H7 (cell line): ENCODE measurements around the gene IFI27. TPM values are rescaled to one million over a fixed set of nuclear protein-coding genes. Genes with fewer than 3 reads are reported as not detected.
"Not testable (repeated sequence)": the region's sequence is repeated elsewhere in the genome, so short reads cannot be mapped to it uniquely, and the experiment has no call there.

ENCODE experiments used
- DNase-seq: peaks from one replicate; pipeline ENCODE4 v3.0.0; 2012
- H3K27me3 ChIP-seq: 2 replicates; pipeline ENCODE4 v1.6.0; 2011; ENCODE audit warnings: mild to moderate bottlenecking, low read length; ENCODE audit not compliant: control insufficient read depth, insufficient read depth
- H3K36me3 ChIP-seq: replicated peaks from 2 replicates; pipeline ENCODE4 v1.5.1; 2011; ENCODE audit warnings: low read length; ENCODE audit not compliant: control insufficient read depth, insufficient read depth
- H3K4me3 ChIP-seq: 2 replicates; pipeline ENCODE4 v1.5.1; 2011; ENCODE audit warnings: low read depth, mild to moderate bottlenecking, control low read depth, low read length, moderate library complexity; ENCODE audit not compliant: insufficient read depth
- total RNA-seq: library from RNA; depleted of rRNA; stranded (reverse); fragments of >200 nt; shearing (Covaris generic); gene quantifications from 2 replicates; pipeline ENCODE4 v1.2.3, GENCODE V29; 2014

IFI27 gene
- total RNA-seq, 1 experiment from 2014 or later: 0.62 TPM

DNA sequence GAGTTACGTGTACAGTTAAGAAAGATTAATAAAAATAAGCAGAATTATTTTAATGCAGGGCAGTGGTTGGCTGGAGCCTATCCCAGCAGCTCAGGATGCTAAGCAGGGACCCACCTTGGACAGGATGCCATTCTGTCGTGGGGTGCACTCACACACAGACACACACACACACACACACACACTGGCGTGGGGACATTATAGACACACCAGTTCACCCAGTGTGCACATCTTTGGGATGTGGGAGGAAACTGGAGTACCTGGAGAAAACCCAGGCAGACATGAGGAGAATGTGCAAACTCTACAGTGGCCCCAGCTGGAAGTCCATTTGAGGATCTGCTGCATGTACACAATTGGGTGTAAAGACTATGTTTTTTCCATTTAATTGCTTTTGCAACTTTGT lies 31.7 kb downstream of the IFI27 start:
- DNase-seq: no peak
- Histone ChIP-seq H3K4me3 (no peak overlapping the region), H3K36me3 (no peaks in the 10 kb centered on the region), H3K27me3 (no peaks in the 10 kb centered on the region)

GRCh38 chr14:94142836-94143235 lies 32.3 kb downstream of the IFI27 start:
- Histone ChIP-seq H3K4me3 (no peak overlapping the region), H3K27me3 (no peaks in the 10 kb centered on the region), H3K36me3 (no peaks in the 10 kb centered on the region)
- no peak for DNase-seq

GRCh38 chr14:94143239-94143638 lies 32.7 kb downstream of the IFI27 start:
- peak; percentile 54 for DNase-seq
- no peaks in the 10 kb centered on the region for H3K27me3 ChIP-seq

DNA sequence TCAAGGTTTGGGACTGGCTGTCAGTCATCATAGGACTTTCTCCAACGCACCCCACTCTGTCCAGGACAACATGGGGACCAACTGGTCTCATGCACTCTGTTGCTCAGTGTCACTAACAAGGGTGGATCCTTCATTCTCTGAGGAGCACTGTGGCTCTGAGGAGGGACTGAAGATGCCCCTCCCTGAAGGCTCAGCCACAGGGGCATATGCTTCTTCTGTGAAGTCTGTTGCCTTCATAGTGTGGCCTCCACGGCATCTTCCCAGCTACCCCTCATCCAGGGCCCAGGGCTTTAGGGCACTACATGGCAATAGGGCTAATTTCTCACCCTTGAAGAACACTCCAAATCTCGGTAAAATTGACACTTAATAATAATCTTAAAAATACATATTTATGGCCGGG lies 33.2 kb downstream of the IFI27 start:
- no peaks in the 10 kb centered on the region for H3K27me3 ChIP-seq
- no peak for DNase-seq
- H3K4me3 ChIP-seq: no peak overlapping the region
- no peaks in the 10 kb centered on the region for H3K36me3 ChIP-seq

More at GRCh38 chr14:94143239-94143638, 32.7 kb downstream of the IFI27 start:
- Histone ChIP-seq H3K36me3 (no peaks in the 10 kb centered on the region), H3K4me3 (no peak overlapping the region)

DNA sequence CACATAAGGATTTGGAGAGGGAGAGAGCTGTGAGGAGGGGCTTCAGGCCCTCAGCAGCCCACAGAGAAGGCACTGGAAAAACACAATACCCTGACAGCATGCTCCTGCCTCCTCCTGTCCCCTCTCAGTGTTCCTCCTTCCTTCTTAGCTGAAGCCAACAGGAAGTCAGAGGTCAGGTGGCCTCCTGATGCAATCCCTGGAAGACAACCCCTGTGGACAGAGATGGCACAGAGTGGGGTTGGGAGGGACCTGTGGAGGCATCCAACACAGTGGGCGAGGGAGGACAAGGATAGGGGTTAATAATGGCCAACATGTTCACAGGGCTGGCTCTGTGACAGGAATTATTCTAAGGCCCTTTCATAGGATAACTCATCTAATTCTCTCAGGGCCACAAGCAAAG lies 34.2 kb downstream of the IFI27 start:
- peak; percentile 47 for DNase-seq
- Histone ChIP-seq H3K4me3 (no peak overlapping the region), H3K27me3 (no peaks in the 10 kb centered on the region), H3K36me3 (no peaks in the 10 kb centered on the region)

- Histone ChIP-seq H3K27me3 (no peaks in the 10 kb centered on the region), H3K4me3 (no peak overlapping the region), H3K36me3 (no peaks in the 10 kb centered on the region)
- no peak for DNase-seq
Observed at GRCh38 chr14:94145902-94146527, 35.5 kb downstream of the IFI27 start.

GRCh38 chr14:94152676-94153075 lies 42.1 kb downstream of the IFI27 start:
- Histone ChIP-seq H3K36me3 (no peaks in the 10 kb centered on the region), H3K27me3 (no peaks in the 10 kb centered on the region; the same call in 1 of the 2 replicates), H3K4me3 (no peak overlapping the region)
- DNase-seq: no peak

GRCh38 chr14:94153750-94154342 lies 43.3 kb downstream of the IFI27 start:
- H3K4me3 ChIP-seq: no peak overlapping the region
- no peaks in the 10 kb centered on the region for H3K36me3 ChIP-seq
- no peak for DNase-seq
- no peaks in the 10 kb centered on the region; the same call in 1 of the 2 replicates for H3K27me3 ChIP-seq

GRCh38 chr14:94156143-94156542 lies 45.6 kb downstream of the IFI27 start:
- DNase-seq, H3K27me3 ChIP-seq, H3K4me3 ChIP-seq, H3K36me3 ChIP-seq: not testable (repeated sequence)

DNA sequence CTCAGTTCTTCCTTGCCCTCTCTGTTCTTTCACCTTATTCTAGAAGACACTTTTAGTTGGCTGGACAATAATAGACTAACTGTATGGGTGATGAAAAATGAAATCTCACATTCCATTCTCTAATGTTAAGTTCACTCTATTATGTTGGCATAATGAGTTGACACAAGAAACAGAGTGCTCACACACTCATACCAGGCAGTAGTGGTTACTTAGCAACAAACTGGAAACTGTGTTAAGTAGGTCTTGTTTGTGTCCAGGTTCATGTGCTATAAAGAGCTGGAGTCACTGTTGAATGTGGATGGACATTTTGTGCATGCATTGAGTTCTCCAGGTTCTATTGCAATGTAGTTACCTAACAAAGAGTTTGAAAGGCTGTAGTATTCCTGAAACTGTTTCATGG lies 46.7 kb downstream of the IFI27 start:
- no peaks in the 10 kb centered on the region; the same call in 1 of the 2 replicates for H3K27me3 ChIP-seq
- no peak for DNase-seq
- H3K4me3 ChIP-seq: no peak overlapping the region
- H3K36me3 ChIP-seq: no peaks in the 10 kb centered on the region

- no peaks in the 10 kb centered on the region; the same call in 1 of the 2 replicates for H3K27me3 ChIP-seq
- no peak overlapping the region for H3K4me3 ChIP-seq
- H3K36me3 ChIP-seq: no peaks in the 10 kb centered on the region
- no peak for DNase-seq
Observed at GRCh38 chr14:94158239-94158883, 47.8 kb downstream of the IFI27 start.

DNA sequence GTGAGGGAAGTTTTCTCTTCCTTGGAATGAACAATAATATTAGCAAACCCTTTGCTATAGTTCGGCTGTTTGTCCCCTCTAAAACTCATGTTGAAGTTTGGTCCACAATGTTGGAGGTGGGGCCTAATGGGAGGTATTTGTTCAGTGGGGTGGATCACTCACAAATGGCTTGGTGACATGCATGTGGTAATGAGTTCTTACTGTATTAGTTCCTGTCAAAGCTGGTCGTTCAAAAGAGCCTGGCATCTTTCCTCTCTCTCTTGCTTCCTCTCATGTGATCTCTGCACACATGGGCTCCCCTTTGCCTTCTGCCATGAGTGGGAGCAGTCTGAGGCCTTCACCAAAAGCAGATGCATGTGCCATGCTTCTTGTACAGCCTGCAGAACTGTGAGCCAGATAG lies 50.5 kb downstream of the IFI27 start:
- no peak overlapping the region for H3K4me3 ChIP-seq
- no peak for DNase-seq
- peaks cover 9% of the 10 kb centered on the region for H3K27me3 ChIP-seq
- H3K36me3 ChIP-seq: no peaks in the 10 kb centered on the region

GRCh38 chr14:94161981-94162380 lies 51.4 kb downstream of the IFI27 start:
- Histone ChIP-seq H3K36me3 (no peaks in the 10 kb centered on the region), H3K4me3 (no peak overlapping the region), H3K27me3 (peaks cover 9% of the 10 kb centered on the region)
- no peak for DNase-seq

DNA sequence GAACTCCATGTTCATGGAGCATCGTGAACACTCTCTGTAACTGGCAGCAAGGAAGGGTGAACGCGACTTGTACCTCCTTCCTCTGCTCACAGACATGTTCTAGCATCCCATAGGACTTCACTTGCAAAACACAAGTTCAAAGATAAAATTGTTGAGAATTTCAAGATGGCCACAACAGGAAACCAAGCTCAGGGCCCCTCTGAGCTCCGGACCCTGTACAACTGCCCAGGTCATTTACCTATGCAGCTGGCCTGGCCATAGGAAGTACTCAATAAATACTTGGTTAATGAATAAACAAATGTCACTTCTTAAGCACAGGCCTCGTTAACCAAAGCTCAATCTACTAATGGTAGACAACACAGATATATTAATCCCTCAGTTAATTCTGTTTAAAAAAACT lies 51.9 kb downstream of the IFI27 start:
- H3K36me3 ChIP-seq: no peaks in the 10 kb centered on the region
- no peak for DNase-seq
- peaks cover 9% of the 10 kb centered on the region; the same call in 1 of the 2 replicates for H3K27me3 ChIP-seq
- H3K4me3 ChIP-seq: no peak overlapping the region

DNA sequence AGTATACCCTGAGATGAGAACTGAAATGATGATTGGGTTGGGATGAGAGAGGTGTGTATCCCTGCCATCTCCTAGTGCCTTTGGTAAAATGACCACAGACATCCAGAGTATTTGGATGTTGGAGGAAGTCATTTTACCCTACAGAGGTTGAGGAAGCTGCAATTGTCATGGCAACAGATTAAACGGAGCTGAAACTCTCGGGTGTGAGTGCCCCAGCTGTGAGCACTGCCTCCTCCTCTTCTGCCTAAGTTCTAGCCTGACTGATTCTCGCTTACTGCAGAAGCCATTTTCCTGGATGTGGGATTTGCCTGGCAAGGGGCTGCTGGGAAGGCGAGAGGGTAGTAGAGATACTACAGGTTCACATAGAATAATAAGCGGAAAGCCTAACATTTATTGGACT lies 53.3 kb downstream of the IFI27 start:
- peak; percentile 32 for DNase-seq
- H3K4me3 ChIP-seq: no peak overlapping the region
- H3K27me3 ChIP-seq: peaks cover 9% of the 10 kb centered on the region; the same call in 1 of the 2 replicates
- no peaks in the 10 kb centered on the region for H3K36me3 ChIP-seq
